GM19395 (cell line): ENCODE results near the gene CADPS2.

Experiments used
- ATAC-seq: cut with Tn5 transposase; IDR thresholded peaks from one replicate; pipeline ENCODE4 v1.9.1; 2021; ENCODE audit warnings: mild to moderate bottlenecking, moderate library complexity; ENCODE audit not compliant: unreplicated experiment

The CADPS2 gene

DNA sequence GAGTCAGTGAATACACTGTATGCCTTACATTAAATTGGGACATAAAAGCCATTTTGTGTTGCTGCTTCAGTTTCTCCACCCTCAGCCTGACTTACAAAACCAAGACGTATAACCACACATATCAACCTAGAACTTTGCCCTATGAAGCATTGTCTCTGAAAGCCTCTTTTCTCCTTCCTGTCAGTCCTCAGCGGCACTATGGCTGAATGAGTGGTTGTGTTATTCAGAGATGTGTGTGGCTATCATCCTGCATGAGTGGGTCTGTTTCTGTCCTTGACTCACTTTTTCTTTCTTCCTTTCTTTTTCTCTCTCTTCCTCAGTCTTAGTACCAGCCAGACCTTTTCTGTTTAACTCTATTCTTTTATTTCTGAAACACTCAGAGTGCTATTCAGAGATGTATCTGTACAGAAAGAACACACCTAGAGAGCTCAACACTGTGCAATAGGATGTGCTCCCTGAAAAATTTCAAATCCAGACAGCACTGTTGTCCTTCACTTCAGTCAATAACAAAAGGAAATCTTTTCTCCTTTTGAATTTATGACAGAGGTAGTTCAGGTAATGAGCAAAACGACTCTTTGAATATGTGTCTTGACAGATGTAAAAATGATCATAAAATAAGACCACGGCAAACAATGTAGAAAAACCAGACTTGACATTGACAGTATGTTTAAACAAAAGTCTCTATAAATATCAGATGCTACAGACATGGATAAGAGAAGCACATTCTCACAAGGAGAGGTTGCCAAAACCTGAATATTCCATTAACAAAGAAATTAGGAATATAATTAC is 418.4 kb downstream of the CADPS2 start:
- ATAC-seq: no peak

GRCh38 chr7:122465296-122465695 is 421.0 kb downstream of the CADPS2 start:
- no peak for ATAC-seq

DNA sequence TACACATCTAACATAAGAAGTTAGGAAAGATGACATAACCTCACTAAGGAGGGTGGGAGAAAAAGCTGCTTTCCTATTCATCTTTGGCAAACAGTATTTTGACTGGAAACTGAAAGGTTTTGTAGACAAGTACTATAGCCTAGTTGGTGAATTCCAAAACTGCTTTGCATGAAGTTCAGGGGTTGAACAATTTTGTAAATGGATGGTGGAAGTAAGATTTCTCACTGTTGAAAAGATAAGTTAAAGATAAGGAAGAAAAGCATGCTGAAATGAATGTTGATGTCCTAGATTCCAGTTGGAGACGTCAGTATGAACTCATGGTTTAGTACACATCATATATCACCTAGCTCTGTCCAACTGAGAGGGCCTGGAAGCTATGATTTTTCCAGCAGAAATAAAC is 422.6 kb downstream of the CADPS2 start:
- ATAC-seq: no peak

- ATAC-seq: no peak
Observed at GRCh38 chr7:122460936-122461335, 425.3 kb downstream of the CADPS2 start.

DNA sequence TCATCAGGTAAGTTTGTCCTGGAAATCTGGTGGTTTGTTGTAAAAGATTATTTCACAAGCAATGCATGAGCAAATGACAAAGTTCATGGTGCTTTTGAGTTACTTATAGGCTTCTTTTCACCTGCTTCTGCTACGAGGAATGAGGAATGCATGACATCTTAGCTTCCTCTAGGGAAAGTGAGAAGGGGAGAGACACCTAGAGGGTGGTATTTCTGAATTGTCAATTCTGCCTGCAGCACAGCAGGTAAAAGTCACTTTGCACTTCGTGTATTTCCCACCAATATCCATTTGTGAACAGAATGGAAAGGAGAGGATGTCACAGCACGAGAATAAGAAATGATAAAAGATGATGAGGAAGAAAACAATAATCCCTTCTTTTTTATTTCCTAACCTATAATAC is 428.3 kb downstream of the CADPS2 start:
- no peak for ATAC-seq

DNA sequence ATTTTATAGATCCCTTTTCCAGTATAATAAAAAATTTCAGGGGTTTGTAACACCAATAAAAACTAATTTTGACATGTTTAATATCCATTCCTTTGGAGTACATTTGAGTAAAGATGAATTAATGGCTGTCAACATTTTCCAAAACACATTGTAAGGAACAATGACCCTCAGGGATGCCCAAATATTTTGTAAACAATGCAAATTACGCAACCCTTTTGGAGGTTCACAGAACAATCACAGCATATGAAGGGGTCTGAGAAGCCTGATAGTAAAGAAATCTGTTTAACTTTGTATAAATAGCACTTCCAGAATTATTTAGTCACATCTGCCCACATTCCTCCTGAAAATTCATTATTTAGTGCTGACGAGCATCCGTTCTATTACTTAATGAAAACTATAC is 428.9 kb downstream of the CADPS2 start:
- ATAC-seq: no peak

DNA sequence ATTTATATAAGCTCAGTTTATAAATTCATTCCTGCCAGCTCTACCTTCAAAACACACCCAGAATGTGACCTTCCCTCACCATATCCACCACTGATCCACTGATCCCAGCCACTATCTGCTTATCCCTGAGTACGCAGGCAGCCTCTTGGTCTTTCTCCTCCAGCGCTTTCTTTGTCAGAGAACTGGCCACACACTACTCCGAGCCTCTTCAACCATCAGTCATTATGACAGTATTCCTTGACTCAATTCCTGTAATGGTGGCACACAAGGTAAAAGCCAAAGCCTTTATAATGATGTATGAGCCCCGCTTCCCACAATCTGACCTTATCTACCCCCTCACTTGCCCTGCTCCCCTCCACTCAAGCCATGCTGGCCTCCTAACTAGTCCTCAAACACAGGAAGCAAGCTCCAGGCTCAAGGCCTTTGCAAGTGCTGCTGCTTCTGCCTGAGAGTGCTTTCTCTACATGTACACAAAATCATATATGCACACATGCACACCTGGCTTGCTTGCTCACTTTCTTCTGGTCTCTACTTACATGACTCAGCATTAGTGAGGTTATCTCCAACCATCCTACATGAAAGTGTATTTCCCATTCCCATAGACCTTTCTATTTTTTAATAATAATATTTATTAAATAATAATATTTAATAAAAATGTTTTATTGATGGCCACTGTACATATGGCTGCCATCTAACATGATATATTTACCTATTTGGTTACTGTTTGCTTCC is 431.3 kb downstream of the CADPS2 start:
- no peak for ATAC-seq

GRCh38 chr7:122453432-122453831 is 432.8 kb downstream of the CADPS2 start:
- ATAC-seq: no peak

- no peak for ATAC-seq
Observed at GRCh38 chr7:122448893-122449589, 437.2 kb downstream of the CADPS2 start.

- ATAC-seq: no peak
Observed at GRCh38 chr7:122442929-122443328, 443.3 kb downstream of the CADPS2 start.

GRCh38 chr7:122438492-122438891 is 447.8 kb downstream of the CADPS2 start:
- ATAC-seq: no peak

DNA sequence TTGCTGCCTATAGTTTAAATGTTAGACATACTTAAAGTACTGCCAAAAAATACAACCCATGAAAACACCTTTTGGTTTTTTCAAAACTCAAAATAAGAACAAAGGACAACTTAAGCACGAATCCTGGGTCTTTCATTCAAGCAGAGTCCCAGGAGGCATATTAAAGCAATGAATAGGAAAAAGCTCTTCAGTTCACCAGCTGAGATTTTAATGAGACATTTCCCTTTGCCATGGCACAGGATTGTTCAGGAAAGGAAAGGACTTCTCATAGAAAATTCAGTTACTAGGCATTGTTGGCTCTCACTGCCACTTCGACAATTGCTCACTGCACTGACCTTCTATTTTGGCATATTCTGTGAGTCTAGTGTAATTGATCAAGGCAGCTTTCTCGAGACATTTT is 448.3 kb downstream of the CADPS2 start:
- ATAC-seq: no peak

DNA sequence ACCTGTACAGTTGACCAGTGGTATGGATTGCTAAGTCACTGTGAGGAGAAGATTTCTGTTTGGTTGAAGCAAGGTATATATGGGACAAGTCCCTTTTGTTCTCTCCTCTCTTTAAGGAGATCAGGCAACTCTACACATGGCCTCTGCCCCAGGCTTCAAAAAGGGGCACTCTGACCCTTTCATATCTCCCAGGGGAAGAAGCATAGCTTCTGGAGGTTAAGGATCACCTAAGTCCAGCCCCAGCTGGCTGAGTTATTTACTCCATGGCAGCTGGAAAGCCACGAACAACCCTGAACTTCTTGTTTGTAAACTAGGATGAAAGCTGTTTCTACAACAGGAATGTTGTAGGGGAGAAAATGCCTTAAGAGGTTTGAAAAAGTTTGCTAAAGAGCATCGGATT is 452.5 kb downstream of the CADPS2 start:
- no peak for ATAC-seq

GRCh38 chr7:122430710-122431109 is 455.6 kb downstream of the CADPS2 start:
- ATAC-seq: no peak

- no peak for ATAC-seq
Observed at GRCh38 chr7:122429926-122430325, 456.3 kb downstream of the CADPS2 start.

GRCh38 chr7:122425731-122426130 is 460.5 kb downstream of the CADPS2 start:
- no peak for ATAC-seq

- ATAC-seq: no peak
Observed at GRCh38 chr7:122423591-122423990, 462.7 kb downstream of the CADPS2 start.

DNA sequence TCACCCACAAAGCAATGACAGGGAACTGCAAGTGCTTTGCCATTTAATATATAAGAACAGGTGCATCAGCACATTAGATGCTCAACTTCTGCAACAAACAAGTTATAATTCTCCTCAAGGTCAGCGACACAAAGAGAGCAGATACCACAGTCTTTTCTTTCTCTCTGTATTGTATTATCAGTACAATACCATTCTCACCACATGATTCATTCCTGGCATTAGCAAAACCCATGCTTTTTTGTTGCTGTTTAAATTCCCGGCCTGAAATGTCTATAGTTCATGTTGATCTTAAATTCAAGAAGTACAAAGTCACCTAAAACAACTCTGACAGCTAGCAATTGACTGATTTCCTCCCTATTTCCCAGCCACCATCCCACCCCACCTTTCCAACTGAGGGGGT is 469.9 kb downstream of the CADPS2 start:
- no peak for ATAC-seq

DNA sequence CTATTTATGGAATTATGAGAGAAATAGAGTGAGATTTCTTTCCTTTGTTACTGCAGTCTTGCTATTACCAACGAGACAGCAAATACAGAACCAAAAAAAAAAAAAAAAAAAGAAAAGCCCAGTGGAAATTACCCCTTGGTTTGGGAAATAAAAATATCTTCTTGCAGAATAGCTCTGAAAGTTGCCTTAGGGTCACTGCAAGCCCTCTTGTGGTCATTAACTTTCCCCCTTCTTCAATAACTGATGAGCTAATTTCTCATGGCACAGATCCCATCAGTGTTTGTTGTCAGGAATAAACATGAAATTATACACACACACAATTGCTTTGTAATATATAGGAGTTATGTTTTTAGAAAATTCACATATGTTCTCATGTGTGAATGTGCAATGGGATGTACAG is 470.8 kb downstream of the CADPS2 start:
- ATAC-seq: no peak

- ATAC-seq: no peak
Observed at GRCh38 chr7:122413339-122413738, 472.9 kb downstream of the CADPS2 start.

DNA sequence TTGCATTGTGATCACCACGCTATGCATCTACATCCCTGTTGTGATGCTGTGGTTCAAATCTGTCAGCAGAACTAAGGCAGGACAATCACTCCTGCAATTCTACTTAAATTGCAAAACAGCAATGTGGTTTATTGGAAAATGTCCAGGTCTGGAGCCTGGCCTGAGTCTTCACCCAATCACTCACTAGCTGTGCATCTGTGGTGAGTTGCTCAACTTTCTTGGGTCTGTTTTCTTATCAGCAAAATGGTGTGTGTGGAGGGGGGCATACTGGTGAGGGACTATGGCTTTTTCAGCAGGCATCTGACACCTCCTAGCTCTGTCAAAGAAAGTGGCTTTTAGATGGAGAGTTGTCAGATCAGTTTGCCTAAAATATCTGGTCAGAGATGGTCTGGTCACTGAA is 473.4 kb downstream of the CADPS2 start:
- no peak for ATAC-seq

GRCh38 chr7:122412441-122412840 is 473.8 kb downstream of the CADPS2 start:
- ATAC-seq: no peak
